HG02870 (cell line): ENCODE results near the gene GPR39.

Experiments used
- ATAC-seq: cut with Tn5 transposase; IDR thresholded peaks from one replicate; pipeline ENCODE4 v1.9.1; 2021; ENCODE audit warnings: mild to moderate bottlenecking, moderate library complexity; ENCODE audit not compliant: unreplicated experiment

Gene GPR39

DNA sequence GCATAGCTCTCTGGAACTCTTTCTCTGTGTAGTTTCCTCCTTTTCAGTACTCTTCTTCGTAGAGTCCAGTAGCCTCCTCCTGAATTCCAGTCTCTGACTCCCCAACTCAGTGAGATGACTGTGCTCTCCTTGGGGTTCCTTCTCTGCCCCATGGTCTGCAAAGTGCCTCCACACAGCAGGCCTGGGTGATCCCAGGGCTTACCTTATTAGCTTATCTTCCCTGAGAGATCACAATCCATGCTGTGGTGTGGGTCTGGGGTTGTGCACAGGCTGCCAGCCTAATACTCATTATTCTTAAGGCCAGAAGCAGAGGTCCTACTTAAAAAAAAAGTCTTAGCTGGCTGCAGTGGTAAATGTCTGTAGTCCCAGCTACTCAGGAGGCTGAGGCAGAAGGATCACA, 4.6 kb upstream of the GPR39 start:
- no peak for ATAC-seq

DNA sequence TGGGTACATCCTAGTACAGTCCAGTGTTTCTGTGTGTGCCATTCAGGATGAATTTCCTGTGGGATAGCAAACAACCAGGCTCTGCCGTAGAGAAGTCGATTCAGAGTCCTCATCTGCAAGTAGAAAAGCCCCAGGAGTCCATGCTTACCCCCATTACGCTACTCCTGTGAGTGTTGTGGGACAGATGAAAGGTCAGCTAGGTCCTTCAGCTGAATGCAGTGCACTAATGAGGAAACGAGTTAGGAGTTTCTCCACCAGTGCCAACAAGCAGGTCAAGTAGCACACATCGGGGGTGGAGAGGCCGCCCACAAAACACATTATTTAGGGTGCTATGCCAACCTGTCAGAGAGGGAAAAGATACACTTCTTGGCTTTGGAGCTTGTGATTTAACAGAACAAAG, 2.5 kb upstream of the GPR39 start:
- no peak for ATAC-seq

DNA sequence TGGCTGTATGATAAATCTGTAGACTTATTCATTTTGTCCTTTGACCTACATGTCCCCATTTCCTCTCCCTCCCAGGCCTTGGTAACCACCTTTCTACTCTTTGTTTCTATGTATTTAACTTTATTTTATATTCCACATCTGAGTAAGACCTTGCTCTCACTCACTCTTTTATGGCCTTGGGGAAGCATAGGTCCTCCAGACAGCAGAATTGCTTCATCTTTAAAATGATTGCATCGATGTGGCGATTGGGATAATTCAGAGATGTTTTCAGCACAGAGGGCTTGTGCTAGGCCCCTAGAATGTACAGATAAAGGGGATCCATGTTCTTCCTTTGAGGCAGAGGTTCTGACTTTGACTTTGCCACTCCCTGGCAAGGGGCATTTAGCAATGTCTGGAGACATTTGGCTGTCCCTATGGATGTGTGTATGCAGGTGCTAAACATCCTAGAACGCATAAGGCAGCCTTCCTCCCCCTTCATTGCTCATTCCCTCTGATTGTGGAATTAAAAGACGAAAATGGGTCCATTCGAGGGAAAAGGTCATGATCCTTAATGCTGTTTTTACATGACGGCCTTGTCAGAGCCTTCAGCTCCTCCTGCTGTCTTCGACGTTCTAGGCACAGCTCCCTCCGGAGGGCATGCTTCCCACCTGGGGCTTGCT, 1.2 kb upstream of the GPR39 start:
- ATAC-seq: no peak

DNA sequence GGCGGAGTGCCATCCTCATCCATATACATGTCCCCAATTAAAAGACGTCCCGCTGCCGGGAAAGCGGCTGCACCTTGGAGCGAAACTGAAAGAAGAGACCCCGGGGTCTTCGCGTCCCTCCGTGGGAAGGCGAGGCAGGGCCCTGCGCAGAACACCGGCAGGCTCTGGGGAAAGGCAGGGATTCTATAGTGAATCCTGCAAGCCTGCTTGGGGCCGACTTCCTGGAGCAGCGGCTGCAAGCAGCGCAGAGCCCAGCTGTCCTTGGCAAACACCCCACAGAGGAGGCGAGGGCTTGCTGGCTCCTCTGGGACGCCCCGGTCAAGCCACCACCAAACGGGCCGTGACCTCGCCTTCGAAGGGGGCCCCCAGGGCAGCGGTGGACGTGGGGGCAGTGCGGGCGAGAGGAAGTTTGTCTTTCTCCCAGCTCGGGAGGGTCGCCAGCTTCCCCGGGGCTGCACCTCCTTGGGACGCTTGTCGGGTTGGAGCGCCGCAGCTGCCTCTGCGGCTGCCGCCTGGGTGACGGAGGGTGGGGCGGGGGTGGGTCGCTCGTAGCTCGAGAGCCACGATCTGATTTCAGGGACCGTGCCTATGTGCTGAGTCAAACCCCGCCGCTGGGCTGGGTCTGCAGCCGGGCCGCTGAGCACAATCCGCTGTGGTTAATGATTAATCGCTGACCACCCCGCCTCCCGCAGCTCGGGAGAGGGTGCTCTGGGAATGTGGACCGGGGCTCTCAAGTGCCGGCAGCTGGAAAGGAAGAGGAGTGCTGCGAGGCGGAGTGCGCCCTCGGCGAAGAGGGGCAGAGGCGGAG, 486 bp upstream of the GPR39 start:
- no peak for ATAC-seq

DNA sequence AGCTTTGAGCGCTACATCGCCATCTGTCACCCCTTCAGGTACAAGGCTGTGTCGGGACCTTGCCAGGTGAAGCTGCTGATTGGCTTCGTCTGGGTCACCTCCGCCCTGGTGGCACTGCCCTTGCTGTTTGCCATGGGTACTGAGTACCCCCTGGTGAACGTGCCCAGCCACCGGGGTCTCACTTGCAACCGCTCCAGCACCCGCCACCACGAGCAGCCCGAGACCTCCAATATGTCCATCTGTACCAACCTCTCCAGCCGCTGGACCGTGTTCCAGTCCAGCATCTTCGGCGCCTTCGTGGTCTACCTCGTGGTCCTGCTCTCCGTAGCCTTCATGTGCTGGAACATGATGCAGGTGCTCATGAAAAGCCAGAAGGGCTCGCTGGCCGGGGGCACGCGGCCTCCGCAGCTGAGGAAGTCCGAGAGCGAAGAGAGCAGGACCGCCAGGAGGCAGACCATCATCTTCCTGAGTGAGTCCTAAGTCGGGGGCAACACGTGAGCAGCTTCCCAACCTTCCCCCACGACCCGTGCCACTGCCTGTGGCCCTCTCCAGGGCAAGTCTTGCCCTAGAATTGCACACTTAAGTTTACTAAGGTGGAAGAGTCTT, 928 bp downstream of the GPR39 start:
- ATAC-seq: no peak

GRCh38 chr2:132419235-132419634, 2.6 kb downstream of the GPR39 start:
- ATAC-seq: no peak

GRCh38 chr2:132419941-132420340, 3.3 kb downstream of the GPR39 start:
- no peak for ATAC-seq

DNA sequence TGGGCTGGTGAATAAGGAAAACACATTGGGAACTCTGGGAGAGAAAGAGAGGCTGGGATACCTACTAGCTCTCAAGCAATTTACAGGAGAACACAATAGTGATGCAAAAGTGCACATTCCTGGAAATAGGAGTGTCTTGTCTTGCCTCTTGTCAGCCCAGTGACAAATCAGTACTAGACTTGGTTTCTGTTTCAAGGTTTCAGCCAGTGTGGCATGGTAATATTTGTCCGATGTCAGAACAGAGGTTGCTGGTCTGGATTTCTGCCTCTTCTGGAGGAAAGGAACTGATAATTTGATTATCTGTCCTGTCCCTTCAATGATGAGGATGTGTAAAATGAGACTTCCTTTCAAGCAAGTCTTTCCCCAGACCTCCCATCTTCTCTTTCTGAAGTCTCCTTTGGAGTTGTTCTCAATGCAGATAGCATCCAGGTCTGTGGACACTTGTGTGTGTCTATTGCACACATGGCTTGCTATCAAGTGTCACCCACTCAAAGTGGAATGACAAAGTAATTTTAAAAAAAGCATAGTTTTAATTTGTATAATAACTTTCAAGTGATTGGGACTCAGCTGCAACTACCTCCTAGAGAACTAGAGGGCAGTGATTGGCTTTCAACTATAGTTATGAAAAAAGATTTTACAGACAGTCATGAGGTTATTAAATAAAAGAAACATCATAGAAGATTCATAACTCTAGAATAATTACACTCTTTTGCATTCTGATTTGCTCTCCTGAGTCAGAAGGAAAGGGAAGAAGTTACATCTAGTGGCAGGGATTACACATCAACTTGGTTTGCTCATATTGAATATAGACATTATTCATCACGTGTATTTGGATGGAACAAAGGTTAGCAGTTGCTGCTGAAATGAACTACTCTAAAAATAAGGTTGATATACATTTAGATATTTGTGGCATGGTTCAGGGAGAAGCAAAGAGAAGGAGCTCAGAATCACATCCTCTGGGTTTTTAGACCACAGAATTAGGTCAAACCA, 4.5 kb downstream of the GPR39 start:
- no peak for ATAC-seq

DNA sequence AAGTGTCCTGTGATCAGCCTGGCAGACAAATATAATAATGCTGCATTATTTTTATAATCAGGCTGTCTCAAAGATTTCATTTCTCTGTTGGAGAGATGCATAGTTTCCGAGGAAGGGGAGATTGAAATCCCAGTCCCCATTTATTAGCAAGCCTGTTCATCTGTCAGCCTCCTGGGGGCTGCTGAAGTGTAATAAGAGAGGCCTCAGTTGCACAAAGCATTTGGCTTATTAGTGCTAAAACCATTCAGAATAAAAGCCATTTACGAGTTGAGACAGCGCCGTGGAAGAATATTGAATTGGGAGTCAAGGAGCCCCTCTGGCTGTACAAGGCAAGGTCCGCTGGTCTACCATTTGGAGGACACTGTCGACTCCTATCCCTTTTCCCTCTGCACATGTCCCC, 6.1 kb downstream of the GPR39 start:
- ATAC-seq: no peak

DNA sequence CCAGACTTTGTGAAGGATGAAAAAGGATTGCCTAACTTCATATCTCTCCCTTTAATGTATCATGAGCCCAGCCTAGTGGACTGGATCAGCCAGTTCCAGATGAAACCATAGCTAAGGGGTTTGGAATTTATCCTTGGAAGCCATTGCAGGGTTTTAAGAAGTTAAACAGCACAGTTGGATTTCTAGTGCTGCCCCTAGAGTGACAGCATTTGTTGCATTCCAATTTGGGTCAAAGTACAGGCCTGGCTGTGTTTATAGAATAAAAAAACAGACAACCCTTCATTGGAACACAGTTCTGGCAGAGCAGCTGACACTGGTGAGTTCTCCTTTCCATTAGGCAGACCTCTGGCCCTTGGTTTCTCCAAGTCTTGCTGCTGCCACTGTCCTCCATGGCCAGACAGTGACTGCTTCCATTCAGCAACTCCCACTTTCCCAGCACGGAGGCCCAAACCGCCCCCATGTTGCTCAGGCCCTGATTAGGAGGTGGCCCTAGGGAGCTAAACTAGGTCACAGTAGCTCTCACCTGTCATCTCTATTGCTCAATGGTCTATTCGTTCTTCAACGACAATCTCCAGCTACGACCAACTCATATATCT, 8.0 kb downstream of the GPR39 start:
- ATAC-seq: no peak

- no peak for ATAC-seq
These were observed 9.4 kb downstream of the GPR39 start for GRCh38 chr2:132426033-132426432.

GRCh38 chr2:132426656-132427055, 10.1 kb downstream of the GPR39 start:
- no peak for ATAC-seq

DNA sequence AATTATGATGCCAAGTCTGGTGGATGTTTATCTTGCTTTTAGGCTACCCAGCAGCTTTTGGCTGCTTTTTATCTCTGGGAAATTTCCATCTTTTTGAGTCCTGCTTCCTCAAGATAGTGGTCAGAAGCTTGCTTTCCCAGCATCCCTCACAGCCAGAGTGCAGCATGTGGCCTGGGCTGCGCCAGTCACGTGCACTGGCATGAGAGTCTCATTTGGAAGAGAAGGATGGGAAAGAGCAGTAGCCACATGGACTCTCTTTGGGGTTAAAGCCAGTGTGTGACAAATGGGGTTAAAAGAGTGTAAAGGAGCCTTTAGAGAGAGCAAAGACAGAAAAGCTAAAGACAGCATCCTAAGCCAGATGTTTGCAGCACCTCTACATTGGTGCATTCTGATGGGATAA, 12.7 kb downstream of the GPR39 start:
- ATAC-seq: no peak

- ATAC-seq: no peak
These were observed 13.5 kb downstream of the GPR39 start for GRCh38 chr2:132429941-132430573.

- no peak for ATAC-seq
These were observed 14.3 kb downstream of the GPR39 start for GRCh38 chr2:132430895-132431294.

DNA sequence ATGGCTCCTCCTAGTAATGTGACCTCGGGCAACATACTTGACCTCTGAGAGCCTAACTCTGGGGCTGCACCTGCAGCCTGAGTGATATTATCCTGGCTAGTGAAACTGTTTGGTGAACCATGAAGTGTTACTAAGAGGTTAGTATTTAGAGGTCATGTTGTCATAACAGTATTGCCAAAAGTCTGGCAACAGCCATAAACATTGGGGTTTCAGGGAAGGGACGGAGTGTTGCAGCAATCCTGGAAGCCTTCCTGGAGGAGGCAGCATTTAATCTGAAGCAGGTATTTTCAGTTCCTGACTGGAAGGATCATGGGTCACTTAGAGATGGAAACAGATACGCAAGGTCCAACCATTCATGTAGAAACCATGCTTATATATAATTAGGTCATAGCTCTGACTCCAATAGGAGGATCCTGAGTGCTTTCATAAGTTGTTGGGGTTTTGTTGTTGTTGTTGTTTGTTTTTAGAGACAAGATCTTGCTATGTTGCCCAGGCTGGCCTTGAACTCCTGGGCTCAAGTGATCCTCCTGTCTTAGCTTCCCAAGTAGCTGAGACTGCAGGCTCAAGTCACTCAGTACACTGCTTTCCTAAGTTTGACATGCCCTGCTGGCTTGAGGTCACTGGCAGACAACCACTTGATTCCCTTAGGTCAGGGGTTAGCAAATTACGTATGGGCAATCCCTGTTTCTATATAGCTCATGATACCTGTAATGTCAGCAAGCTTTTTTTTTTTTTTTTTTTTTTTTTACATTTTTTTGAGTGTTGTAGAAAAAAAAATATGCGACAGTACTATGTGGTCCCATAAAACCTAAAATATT, 21.5 kb downstream of the GPR39 start:
- ATAC-seq: no peak

DNA sequence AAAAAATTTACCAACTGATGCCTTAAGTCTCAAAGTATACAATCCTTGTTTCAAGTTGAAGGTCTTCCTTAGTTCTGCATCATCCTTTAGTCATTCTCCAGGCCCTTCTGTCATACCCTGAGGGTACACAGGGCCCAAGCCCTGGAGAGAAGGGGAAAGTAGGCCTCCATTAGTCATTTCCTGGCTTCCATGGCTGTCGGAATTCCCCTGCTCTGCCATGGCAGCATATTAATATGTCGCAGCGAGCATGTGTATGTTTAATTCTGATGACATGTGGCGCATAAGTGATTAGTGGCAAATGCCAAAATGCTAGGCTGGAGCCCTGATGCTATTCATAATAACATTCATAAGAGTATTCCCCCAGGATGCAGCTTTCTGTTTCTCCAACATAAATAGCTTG, 22.1 kb downstream of the GPR39 start:
- ATAC-seq: no peak

- ATAC-seq: no peak
These were observed 23.2 kb downstream of the GPR39 start for GRCh38 chr2:132439703-132440398.

DNA sequence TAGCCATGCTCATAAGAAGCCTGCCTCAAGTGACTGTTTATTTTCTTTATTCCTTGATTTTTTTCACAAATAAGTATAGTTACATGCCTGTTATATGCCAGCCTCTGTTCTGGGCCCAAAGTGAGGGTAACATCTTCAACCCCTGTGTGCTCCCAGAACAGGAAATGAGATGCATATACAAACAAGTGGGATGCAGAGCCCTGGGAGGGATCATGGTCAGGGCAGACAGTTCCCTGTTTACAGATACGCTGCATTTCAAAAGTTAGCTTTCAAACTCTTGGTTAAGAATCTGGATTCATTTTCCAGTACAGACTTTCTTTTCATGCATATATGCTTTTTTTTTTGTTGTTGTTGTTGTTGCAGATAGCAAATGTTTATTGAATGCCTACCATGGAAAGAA, 24.4 kb downstream of the GPR39 start:
- no peak for ATAC-seq
